Measurements from ENCODE around the gene RBFOX2.

- TF ChIP-seq RBM39 (IDR thresholded peaks at IDR 0.05; ENCODE audit: low read depth, low read length, poor library complexity, severe bottlenecking) (no peak), ZBTB21 (CRISPR knock-in tag; IDR thresholded peaks at IDR 0.05) (no peak)
These were observed 294.7 kb downstream of the RBFOX2 start for GRCh38 chr22:35733791-35734516.
